MM.1S (cell line): Measurements from ENCODE around the gene APOO.

Source experiments
- CTCF ChIP-seq: fragments of 300-600 bp; sonication (generic); IDR thresholded peaks from 2 replicates; pipeline ENCODE4 v1.5.1; 2016; ENCODE audit warnings: antibody characterized with exemption, low read length, mixed read lengths
- EZH2 ChIP-seq: fragments of 300-600 bp; sonication (generic); optimal IDR thresholded peaks from 2 replicates; pipeline ENCODE3; 2017; ENCODE audit warnings: low read depth, mild to moderate bottlenecking, antibody characterized with exemption, low read length, mixed read lengths
- EZH2phosphoT487 ChIP-seq: fragments of 300-600 bp; sonication (generic); IDR thresholded peaks from 2 replicates; pipeline ENCODE4 v1.6.1; 2018; ENCODE audit warnings: antibody characterized with exemption, low read length

- TF ChIP-seq CTCF (no peak), EZH2 (no peak), EZH2phosphoT487 (no peak)
Observed at GRCh38 chrX:23926015-23926414, 18.3 kb upstream of the APOO start.
